Activated T-helper 1 cell treated with anti-CD3 and anti-CD28 coated beads, Interleukin-12 subunit alpha, Interleukin-12 subunit beta, Interleukin-2, Interleukin-4 antibody, amounts not matched to agents 30 ng/mL and 10 ng/mL and 1 ng/mL, durations not matched to agents 14 hours and 24 hours and 36 hours (primary cell): ENCODE results near the gene C11orf54. TPM values are rescaled to one million over a fixed set of nuclear protein-coding genes. Genes with fewer than 3 reads are reported as not detected.
A peak's percentile ranks its signal among the peaks of the same experiment; 100 is the strongest.
"Not testable (repeated sequence)": the region's sequence is repeated elsewhere in the genome, so short reads cannot be mapped to it uniquely, and the experiment has no call there.

ENCODE experiments used
- DNase-seq: peaks from one replicate; pipeline ENCODE4 v3.0.0; 2021; ENCODE audit warnings: low spot score
- H3K27ac Mint-ChIP-seq: one replicate; pipeline ENCODE4 v1.8.0; 2021; ENCODE audit warnings: mild to moderate bottlenecking, mixed read lengths
- H3K27me3 Mint-ChIP-seq: one replicate; pipeline ENCODE4 v1.8.0; 2022; ENCODE audit warnings: mild to moderate bottlenecking, moderate library complexity, mixed read lengths; ENCODE audit not compliant: insufficient read depth
- H3K36me3 Mint-ChIP-seq: one replicate; pipeline ENCODE4 v1.8.0; 2021; ENCODE audit warnings: low read depth, mixed read lengths
- H3K4me1 Mint-ChIP-seq: one replicate; pipeline ENCODE4 v1.8.0; 2021; ENCODE audit warnings: low read depth, mixed read lengths
- H3K4me3 Mint-ChIP-seq: one replicate; pipeline ENCODE4 v1.8.0; 2021; ENCODE audit warnings: mild to moderate bottlenecking, moderate library complexity, mixed read lengths
- H3K9me3 Mint-ChIP-seq: one replicate; pipeline ENCODE4 v1.8.0; 2021; ENCODE audit warnings: mixed read lengths
- intact Hi-C: fragments of 100-400 bp; cut with micrococcal nuclease; formaldehyde crosslinking; loops from one replicate; pipeline ENCODE4 v1.15.1; 2024
- total RNA-seq: library from RNA; stranded (reverse); gene quantifications from 2 replicates; pipeline ENCODE4 v1.2.3, GENCODE V29; 2022

Gene C11orf54
- total RNA-seq, 1 donor from 2014 or later = 19.3 TPM

DNA sequence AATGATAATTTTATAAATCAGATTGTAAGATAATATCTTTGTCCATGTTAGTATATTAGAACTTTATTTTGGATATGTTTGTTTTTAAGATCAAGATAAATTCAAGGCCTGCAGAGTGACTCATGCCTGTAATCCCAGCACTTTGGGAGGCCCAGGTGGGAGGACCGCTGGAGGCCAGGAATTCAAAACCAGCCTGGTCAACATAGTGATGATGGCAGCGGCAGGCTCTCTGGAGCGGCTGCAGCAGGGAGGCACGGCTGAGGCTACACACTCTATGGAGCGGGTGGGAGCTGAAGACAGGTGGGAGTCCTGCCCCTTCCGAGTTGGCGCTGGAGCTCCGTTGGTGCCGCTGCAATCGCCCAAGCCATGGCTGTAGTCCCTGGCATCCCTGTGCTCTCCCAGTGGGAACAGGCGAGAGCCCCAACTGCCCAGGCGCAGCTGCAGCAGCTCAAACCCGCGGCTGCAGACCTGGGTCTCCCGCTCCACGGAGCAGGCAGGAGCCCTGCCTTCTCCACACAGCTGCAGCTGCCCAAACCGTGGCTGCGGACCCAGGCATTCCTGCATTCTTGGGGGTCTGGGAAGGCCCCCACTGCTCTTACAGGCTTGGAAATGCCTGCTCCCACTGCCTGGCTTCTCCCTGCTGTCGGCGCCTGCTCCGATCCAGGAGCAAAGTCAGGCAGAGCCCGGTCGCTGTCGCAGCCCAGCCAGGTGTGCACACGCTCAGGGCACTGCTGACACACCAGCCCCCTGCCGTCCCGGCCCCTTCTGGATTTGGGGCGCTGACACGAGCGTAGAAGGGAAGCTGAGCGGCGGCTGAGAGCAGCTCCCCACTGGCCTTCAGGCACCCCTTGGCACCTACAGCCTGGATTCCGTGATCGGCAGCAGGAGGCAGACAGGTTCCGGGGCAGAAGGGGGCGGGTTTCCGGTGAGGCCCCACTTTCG, 16.7 kb downstream of the C11orf54 start:
- no peaks in the 10 kb centered on the region for H3K27me3 Mint-ChIP-seq
- no peak for DNase-seq
- peaks cover 35% of the 10 kb centered on the region for H3K36me3 Mint-ChIP-seq
- H3K4me3 Mint-ChIP-seq = no peak overlapping the region
- intact Hi-C loops = no loop called here
- no peak overlapping the region for H3K27ac Mint-ChIP-seq
- no peaks in the 10 kb centered on the region for H3K4me1 Mint-ChIP-seq
- H3K9me3 Mint-ChIP-seq = no peaks in the 10 kb centered on the region

DNA sequence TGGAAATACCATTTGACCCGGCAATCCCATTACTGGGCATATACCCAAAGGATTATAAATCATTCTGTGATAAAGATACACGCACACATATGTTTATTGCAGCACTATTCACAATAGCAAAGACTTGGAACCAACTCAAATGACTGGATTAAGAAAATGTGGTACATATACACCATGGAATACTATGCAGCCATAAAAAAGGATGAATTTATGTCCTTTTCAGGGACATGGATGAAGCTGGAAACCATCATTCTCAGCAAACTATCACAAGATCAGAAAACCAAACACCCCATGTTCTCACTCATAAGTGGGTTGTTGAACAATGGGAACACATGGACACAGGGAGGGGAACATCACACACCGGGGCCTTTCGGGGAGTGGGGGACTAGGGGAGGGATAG, 17.7 kb downstream of the C11orf54 start:
- H3K27ac Mint-ChIP-seq = peak overlapping the region; percentile 56
- H3K4me1 Mint-ChIP-seq, H3K9me3 Mint-ChIP-seq, DNase-seq, H3K27me3 Mint-ChIP-seq, intact Hi-C loops, H3K4me3 Mint-ChIP-seq: not testable (repeated sequence)
- peaks cover 35% of the 10 kb centered on the region for H3K36me3 Mint-ChIP-seq

DNA sequence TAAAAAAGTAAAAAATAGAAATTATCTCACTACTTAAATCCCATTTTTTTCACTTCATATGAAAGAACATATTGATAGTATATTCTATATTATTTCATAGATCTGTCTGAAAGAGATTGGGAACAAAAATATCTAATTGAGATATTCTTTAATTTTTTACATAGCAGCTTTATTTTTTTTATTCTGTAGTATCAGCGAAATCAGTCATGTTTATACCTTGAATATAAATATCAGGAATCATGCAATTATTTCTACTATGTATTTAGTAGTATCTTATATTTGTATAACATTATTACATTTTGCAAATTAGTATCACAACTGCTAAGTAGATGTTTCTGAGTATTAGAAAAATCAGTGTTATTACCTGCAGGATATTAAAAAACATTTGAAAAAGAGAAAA, 20.4 kb downstream of the C11orf54 start:
- Mint-ChIP-seq H3K27ac (no peak overlapping the region), H3K27me3 (no peaks in the 10 kb centered on the region), H3K36me3 (peaks cover 43% of the 10 kb centered on the region), H3K4me1 (no peaks in the 10 kb centered on the region), H3K4me3 (no peak overlapping the region), H3K9me3 (peaks cover 12% of the 10 kb centered on the region)
- no peak for DNase-seq
- intact Hi-C loops = no loop called here

DNA sequence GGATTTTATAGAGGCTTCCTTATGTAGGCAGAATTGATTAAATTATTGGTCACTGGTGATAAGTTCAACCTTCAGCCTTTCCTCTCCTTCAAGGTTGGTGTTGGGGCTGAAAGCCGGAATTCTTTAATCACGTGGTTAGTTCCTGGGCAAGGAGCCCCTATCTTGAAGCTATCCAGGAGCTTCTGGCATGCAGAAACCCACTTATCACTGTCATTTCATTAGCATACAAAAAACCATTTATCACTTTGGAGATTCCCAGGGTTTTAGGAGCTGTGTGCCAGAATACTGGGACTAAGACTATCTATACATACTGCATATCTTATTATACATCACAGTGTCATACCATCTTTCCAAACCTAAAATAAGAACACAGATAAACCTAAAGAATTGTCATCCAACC, 24.1 kb downstream of the C11orf54 start:
- Mint-ChIP-seq H3K4me3 (no peak overlapping the region), H3K9me3 (peaks cover 25% of the 10 kb centered on the region), H3K27me3 (no peaks in the 10 kb centered on the region), H3K36me3 (peaks cover 29% of the 10 kb centered on the region), H3K27ac (no peak overlapping the region), H3K4me1 (no peaks in the 10 kb centered on the region)
- DNase-seq = no peak
- intact Hi-C loops = no loop called here

DNA sequence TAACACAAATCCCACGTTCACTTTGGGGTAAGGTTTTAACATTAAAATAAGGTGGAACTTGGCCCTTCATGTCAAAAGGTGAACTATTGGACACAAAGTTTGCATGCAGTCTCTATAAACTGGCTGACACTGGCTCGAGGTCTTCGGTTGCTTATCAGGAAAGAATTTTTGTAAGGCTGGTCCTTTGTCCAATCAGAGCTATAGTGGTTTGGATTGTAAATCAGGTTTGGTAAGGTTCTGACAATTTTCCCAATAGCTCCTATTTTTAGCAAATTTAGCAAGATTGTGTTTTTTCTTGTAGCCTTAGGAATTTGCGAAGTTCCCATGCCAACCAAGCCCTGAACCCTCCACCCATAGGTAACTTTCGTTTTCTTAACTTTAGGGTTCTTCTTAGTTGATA, 25.0 kb downstream of the C11orf54 start:
- intact Hi-C loops = no loop called here
- Mint-ChIP-seq H3K36me3 (peaks cover 23% of the 10 kb centered on the region), H3K27me3 (no peaks in the 10 kb centered on the region), H3K9me3 (peaks cover 25% of the 10 kb centered on the region), H3K27ac (no peak overlapping the region), H3K4me1 (no peaks in the 10 kb centered on the region), H3K4me3 (no peak overlapping the region)
- no peak for DNase-seq

DNA sequence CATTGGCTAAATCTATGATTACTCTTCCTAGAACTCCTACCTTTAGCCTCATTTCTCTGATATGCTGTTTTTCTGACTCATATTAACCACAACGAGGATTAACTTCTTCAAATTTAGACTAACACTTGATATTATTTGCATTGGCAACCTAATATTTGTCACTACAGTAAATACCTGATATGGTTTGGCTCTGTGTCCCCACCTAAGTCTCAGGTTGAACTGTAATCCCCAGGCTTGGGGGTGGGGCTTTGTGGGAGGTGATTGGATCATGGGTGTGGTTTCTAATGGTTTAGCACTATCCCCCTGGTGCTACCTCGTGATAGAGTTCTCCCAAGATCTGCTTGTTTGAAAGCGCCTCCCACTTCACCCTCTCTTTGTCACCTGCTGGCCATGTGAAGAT, 25.5 kb downstream of the C11orf54 start:
- H3K9me3 Mint-ChIP-seq = peaks cover 25% of the 10 kb centered on the region
- no peak overlapping the region for H3K27ac Mint-ChIP-seq
- no peak overlapping the region for H3K4me3 Mint-ChIP-seq
- DNase-seq = no peak
- intact Hi-C loops = no loop called here
- peaks cover 23% of the 10 kb centered on the region for H3K36me3 Mint-ChIP-seq
- H3K4me1 Mint-ChIP-seq = no peaks in the 10 kb centered on the region
- no peaks in the 10 kb centered on the region for H3K27me3 Mint-ChIP-seq

DNA sequence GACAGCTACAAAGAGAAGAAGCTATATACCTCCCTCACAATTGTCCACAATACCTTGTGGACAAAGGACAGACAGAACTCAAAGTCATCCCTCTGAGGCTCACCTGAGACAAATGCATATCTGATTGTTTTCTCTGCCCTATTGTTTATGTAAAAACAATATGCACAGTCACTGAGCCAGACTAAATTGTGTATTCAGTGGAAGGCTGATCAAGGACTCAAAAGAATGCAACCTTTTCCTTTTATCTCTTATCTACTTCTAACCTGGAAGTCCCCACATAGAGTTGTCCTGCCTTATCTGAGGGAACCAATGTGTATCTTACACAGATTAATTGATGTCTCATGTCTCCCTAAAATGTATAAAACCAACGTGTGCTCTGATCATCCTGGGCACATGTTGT, 28.7 kb downstream of the C11orf54 start:
- H3K9me3 Mint-ChIP-seq = peaks cover 26% of the 10 kb centered on the region
- no peak overlapping the region for H3K4me3 Mint-ChIP-seq
- H3K36me3 Mint-ChIP-seq = peaks cover 12% of the 10 kb centered on the region
- DNase-seq = no peak
- intact Hi-C loops = no loop called here
- H3K27ac Mint-ChIP-seq = no peak overlapping the region
- no peaks in the 10 kb centered on the region for H3K4me1 Mint-ChIP-seq
- H3K27me3 Mint-ChIP-seq = no peaks in the 10 kb centered on the region

DNA sequence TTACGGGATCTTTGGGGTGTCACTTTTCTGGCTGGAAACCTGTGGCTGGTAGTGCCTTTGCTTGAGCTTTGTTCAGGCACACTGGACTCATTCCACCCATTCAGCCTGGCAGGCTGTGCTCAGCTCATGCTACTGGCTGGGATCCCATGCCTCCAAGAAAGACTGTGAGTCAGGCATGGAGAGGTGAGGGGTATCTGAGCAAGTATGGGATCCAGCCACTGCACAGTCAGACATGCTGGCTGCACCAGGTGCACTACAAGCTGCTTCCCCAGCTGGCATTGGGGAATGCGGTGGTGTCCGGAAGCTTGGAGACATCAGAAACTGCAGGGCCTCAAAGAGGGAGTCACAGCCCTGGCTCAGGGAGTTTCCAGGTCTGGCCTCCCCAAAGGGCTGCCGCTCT, 30.7 kb downstream of the C11orf54 start:
- intact Hi-C loops = no loop called here
- H3K9me3 Mint-ChIP-seq = peaks cover 16% of the 10 kb centered on the region
- no peaks in the 10 kb centered on the region for H3K4me1 Mint-ChIP-seq
- H3K27me3 Mint-ChIP-seq = no peaks in the 10 kb centered on the region
- H3K27ac Mint-ChIP-seq = no peak overlapping the region
- DNase-seq = no peak
- H3K4me3 Mint-ChIP-seq = no peak overlapping the region
- peaks cover 6% of the 10 kb centered on the region for H3K36me3 Mint-ChIP-seq

DNA sequence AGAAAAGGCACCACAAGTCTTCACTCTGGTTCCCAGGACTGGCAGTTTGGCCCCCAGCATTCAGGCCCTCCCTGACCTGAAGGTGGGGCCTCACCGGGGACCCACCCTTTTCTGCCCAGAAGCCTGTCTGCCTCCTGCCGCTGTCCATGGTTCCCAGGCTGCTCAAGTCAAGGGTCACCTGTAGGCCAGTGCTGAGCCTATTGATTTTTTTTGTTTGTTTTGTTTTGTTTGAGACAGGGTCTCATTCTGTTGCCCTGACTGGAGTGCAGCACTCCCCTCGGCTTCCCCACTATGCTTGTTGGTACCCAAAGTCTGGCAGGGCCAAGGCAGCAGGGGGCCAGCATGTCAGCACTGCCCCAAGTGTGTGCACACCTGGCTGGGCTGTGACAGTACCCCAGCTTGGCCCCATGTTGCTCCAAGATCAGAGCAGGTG, 31.6 kb downstream of the C11orf54 start:
- Mint-ChIP-seq H3K9me3 (peaks cover 12% of the 10 kb centered on the region), H3K4me1 (no peaks in the 10 kb centered on the region), H3K4me3 (no peak overlapping the region), H3K36me3 (peaks cover 4% of the 10 kb centered on the region), H3K27ac (no peak overlapping the region), H3K27me3 (no peaks in the 10 kb centered on the region)
- no peak for DNase-seq
- intact Hi-C loops = no loop called here

DNA sequence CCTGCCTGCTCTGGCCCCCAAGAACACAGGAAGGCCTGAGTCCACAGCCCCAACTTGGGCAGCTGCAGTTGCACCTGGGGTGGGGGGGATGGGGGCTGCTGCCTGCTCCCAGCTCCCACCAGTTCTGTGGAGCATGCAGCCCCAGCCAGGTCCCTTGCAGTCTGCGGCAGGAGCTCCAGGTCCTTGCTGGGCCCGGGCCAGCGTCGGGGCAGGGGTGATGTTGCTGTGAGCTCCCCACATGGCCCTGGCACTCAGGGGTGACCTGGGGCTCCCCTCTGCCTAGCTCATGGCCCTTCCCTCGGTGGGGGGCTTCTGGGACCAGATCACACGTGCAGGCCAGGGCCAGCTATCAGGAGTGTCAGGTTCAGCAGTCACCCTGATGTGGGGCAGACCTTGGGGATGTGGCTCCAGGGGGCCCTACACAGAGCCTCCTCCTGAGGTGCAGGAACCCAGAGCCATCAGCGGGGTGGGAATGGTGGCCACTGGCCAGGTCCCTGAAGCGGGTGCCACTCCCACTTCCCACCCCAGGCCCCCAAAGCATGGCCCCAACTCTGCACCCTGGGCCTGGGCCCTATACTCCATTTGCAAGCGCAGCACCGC, 32.2 kb downstream of the C11orf54 start:
- intact Hi-C loops = no loop called here
- H3K36me3 Mint-ChIP-seq = peaks cover 2% of the 10 kb centered on the region
- peaks cover 6% of the 10 kb centered on the region for H3K9me3 Mint-ChIP-seq
- H3K27me3 Mint-ChIP-seq = no peaks in the 10 kb centered on the region
- H3K27ac Mint-ChIP-seq = no peak overlapping the region
- H3K4me1 Mint-ChIP-seq = no peaks in the 10 kb centered on the region
- no peak for DNase-seq
- H3K4me3 Mint-ChIP-seq = no peak overlapping the region

DNA sequence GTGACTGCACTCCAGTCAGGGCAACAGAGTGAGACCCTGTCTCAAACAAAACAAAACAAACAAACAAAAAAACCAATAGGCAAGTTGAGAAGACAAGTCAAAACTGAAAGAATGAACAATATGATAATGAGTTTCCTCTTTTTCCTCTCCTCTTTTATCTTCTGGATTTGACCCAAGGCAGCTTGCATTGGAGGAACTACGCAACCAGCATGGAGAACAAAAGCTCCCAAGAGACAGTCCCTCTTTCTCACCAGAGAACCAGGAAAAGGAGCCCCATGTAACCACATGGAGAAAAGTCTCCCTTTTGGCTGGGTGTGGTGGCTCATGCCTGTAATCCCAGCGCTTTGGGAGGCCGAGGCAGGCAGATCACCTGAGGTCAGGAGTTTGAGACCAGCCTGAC, 33.1 kb downstream of the C11orf54 start:
- H3K9me3 Mint-ChIP-seq, H3K27me3 Mint-ChIP-seq, H3K36me3 Mint-ChIP-seq, H3K4me3 Mint-ChIP-seq, intact Hi-C loops, H3K27ac Mint-ChIP-seq, H3K4me1 Mint-ChIP-seq, DNase-seq: not testable (repeated sequence)

DNA sequence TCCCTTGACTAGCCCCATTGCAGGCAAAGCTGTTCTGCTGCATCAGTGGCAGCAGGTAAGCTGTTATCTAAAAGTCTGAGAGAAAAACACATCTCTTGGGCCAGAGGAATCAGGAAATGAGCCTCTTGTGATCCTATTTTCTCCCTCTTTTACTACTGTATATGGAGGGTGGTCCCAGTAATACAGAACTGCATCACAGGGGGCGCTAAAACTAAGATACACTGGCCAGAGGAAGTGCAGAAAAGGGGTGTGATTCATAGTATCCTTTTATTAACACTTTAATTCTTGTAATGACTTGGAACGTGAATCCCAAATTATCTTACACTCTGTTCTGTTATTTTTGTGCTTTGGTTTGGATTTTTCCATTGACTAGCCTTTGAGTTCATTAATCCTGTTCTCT, 33.8 kb downstream of the C11orf54 start:
- intact Hi-C loops = no loop called here
- no peaks in the 10 kb centered on the region for H3K4me1 Mint-ChIP-seq
- no peak overlapping the region for H3K27ac Mint-ChIP-seq
- H3K36me3 Mint-ChIP-seq = peaks cover 2% of the 10 kb centered on the region
- peaks cover 6% of the 10 kb centered on the region for H3K9me3 Mint-ChIP-seq
- no peak for DNase-seq
- no peak overlapping the region for H3K4me3 Mint-ChIP-seq
- no peaks in the 10 kb centered on the region for H3K27me3 Mint-ChIP-seq

DNA sequence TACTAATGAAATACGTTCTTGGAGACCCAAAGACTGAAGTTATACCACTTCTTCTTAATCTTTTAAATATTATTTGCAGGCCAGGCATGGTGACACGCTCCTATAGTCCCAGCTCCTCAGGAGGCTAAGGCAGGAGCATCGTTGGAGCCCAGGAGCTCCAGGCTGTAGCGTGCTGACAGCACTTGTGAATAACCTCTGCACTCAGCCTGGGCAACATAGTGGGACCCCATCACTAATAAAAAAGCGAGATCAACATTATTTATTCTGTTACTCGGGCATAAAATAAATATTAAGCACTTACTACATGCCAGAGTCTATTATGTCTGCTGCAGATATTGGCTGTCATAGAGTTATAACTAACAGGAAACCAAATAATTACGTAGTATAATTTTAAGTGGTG, 41.9 kb downstream of the C11orf54 start:
- peaks cover 41% of the 10 kb centered on the region for H3K4me1 Mint-ChIP-seq
- intact Hi-C loops = loop anchor here (5.0 kb wide), 2 partner anchors 1189 to 1304 kb away; partner anchors contain the start of genes CWC15, ENDOD1 and KDM4D
- DNase-seq = no peak
- peaks cover 23% of the 10 kb centered on the region for H3K36me3 Mint-ChIP-seq
- H3K9me3 Mint-ChIP-seq = no peaks in the 10 kb centered on the region
- peak overlapping the region; percentile 88 for H3K27ac Mint-ChIP-seq
- H3K4me3 Mint-ChIP-seq = peak overlapping the region; percentile 93
- H3K27me3 Mint-ChIP-seq = no peaks in the 10 kb centered on the region
